Neural crest cell (in vitro differentiated cells): ENCODE measurements around the gene KRTAP3-2. TPM values are rescaled to one million over a fixed set of nuclear protein-coding genes. Genes with fewer than 3 reads are reported as not detected.

ENCODE experiments used
- DNase-seq: peaks from one replicate; pipeline ENCODE4 v3.0.0; 2021; ENCODE audit warnings: low read depth, mixed read lengths, low spot score
- H3K27ac Mint-ChIP-seq: one replicate; pipeline ENCODE4 v1.8.0; 2021; ENCODE audit warnings: mild to moderate bottlenecking, mixed read lengths; ENCODE audit not compliant: unreplicated experiment
- H3K27me3 Mint-ChIP-seq: 2 replicates; pipeline ENCODE4 v1.8.0; 2021; ENCODE audit warnings: low read depth, mild to moderate bottlenecking, mixed read lengths
- H3K36me3 Mint-ChIP-seq: 2 replicates; pipeline ENCODE4 v1.8.0; 2021; ENCODE audit warnings: low read depth, mild to moderate bottlenecking, mixed read lengths
- H3K4me1 Mint-ChIP-seq: 2 replicates; pipeline ENCODE4 v1.8.0; 2021; ENCODE audit warnings: mixed read lengths
- H3K4me3 Mint-ChIP-seq: one replicate; pipeline ENCODE4 v1.8.0; 2021; ENCODE audit warnings: mild to moderate bottlenecking, mixed read lengths
- H3K9me3 Mint-ChIP-seq: 2 replicates; pipeline ENCODE4 v1.8.0; 2021; ENCODE audit warnings: mixed read lengths
- CTCF ChIP-seq: fragments of 200-600 bp; sonication (generic); conservative IDR thresholded peaks from 2 replicates; pipeline ENCODE4 v1.5.0; 2021; ENCODE audit warnings: antibody characterized with exemption, mild to moderate bottlenecking
- total RNA-seq: library from RNA; stranded (reverse); gene quantifications from 2 replicates; pipeline ENCODE4 v1.2.1, GENCODE V29; 2021

Gene KRTAP3-2
- total RNA-seq, 1 donor from 2014 or later: not detected

GRCh38 chr17:40997361-40997760 is 2.3 kb downstream of the KRTAP3-2 start:
- Mint-ChIP-seq H3K4me1 (peaks cover 4% of the 10 kb centered on the region), H3K9me3 (no peaks in the 10 kb centered on the region), H3K36me3 (no peaks in the 10 kb centered on the region), H3K27me3 (peaks cover 15% of the 10 kb centered on the region), H3K27ac (no peak overlapping the region), H3K4me3 (no peak overlapping the region)
- no peak for DNase-seq
- TF ChIP-seq CTCF: no peak

DNA sequence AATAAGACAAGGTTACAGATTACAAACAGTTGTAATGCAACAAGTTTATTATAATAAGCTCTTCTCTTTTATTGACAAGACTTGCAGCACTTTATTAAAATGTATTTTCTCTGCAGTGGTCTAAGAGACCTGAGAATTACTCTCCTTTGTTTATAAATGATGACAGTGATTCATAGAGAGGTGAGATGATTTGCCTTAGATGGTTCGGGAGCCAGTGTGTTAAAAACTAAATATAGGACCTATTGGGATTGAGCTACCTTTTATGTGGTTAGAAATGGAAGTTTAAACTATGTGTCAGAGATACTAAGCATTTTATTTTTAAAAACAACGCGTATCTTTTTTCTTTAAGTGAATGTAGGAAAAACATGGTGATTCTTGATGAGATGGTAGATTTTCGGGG is 2.9 kb downstream of the KRTAP3-2 start:
- H3K27me3 Mint-ChIP-seq: peaks cover 15% of the 10 kb centered on the region
- no peak overlapping the region for H3K27ac Mint-ChIP-seq
- DNase-seq: no peak
- H3K9me3 Mint-ChIP-seq: no peaks in the 10 kb centered on the region
- no peak overlapping the region for H3K4me3 Mint-ChIP-seq
- H3K4me1 Mint-ChIP-seq: peaks cover 6% of the 10 kb centered on the region
- TF ChIP-seq CTCF: no peak
- no peaks in the 10 kb centered on the region for H3K36me3 Mint-ChIP-seq

DNA sequence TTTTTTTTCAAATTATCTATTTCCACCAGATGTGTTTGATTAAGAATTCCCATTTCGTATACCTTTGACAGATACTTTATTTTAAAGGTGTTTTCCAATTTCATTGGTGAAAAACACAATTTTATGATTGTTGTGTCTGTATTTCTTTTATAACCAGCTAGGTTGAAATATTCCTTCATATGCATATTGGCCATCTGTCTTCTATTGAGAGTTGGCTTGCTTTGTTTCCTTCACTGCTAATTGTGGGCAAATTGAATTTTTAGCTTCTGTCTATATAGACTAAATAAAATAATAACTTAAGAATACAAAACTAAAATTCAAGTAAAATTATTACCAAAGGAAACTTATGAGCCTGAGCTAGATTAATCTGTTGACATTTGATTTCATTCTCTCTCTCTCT is 4.6 kb downstream of the KRTAP3-2 start:
- H3K27me3 Mint-ChIP-seq: peaks cover 15% of the 10 kb centered on the region
- no peak overlapping the region for H3K4me3 Mint-ChIP-seq
- no peak overlapping the region for H3K27ac Mint-ChIP-seq
- H3K9me3 Mint-ChIP-seq: no peaks in the 10 kb centered on the region
- DNase-seq: no peak
- no peaks in the 10 kb centered on the region for H3K36me3 Mint-ChIP-seq
- TF ChIP-seq CTCF: no peak
- H3K4me1 Mint-ChIP-seq: peaks cover 6% of the 10 kb centered on the region

DNA sequence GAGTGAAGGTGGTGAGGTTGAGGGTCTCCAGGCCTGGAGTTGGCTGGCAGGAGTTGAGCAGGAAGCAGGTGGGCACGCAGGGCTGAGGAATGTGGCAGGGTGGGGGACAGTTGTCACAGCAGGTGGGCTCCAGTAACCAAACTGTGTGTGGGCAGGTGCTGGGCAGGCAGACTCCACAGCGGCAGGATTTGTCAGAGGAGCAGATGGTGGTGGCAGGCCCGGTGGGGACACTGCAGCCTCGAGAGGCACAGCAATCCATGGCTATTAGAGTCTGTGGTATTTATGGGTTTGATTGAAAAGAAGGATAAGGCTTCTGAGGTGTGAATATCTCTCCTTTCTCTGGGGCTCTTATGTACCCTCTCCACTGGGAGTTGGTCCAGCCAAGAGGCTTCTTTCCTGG is 5.9 kb downstream of the KRTAP3-2 start, which contains the start of gene KRTAP3-3:
Gene KRTAP3-3 (minus strand): TSS at position 326 of the 400 bp plus-strand sequence. CDS start 67 bp downstream, at position 259.
- no peaks in the 10 kb centered on the region for H3K9me3 Mint-ChIP-seq
- no peak within 1 kb of the TSS for H3K4me3 Mint-ChIP-seq
- peaks cover 12% of the 10 kb centered on the region for H3K27me3 Mint-ChIP-seq
- no peak for DNase-seq
- H3K36me3 Mint-ChIP-seq: no peaks in the 10 kb centered on the region
- no peak within 1 kb of the TSS for H3K27ac Mint-ChIP-seq
- no peak for TF ChIP-seq CTCF
- H3K4me1 Mint-ChIP-seq: peaks cover 6% of the 10 kb centered on the region

GRCh38 chr17:40993084-40993483 is 6.6 kb downstream of the KRTAP3-2 start:
- Mint-ChIP-seq H3K27ac (no peak overlapping the region), H3K4me3 (no peak overlapping the region), H3K27me3 (peaks cover 12% of the 10 kb centered on the region), H3K36me3 (no peaks in the 10 kb centered on the region), H3K4me1 (peaks cover 6% of the 10 kb centered on the region), H3K9me3 (no peaks in the 10 kb centered on the region)
- DNase-seq: no peak
- no peak for TF ChIP-seq CTCF

GRCh38 chr17:40992666-40993065 is 7.0 kb downstream of the KRTAP3-2 start:
- TF ChIP-seq CTCF: no peak
- Mint-ChIP-seq H3K36me3 (no peaks in the 10 kb centered on the region), H3K27me3 (peaks cover 10% of the 10 kb centered on the region), H3K27ac (no peak overlapping the region), H3K4me3 (no peak overlapping the region), H3K4me1 (peaks cover 6% of the 10 kb centered on the region), H3K9me3 (no peaks in the 10 kb centered on the region)
- DNase-seq: no peak
